OCI-M1 (cell line): ENCODE data around the gene CHD5.
A peak's percentile ranks its signal among the peaks of the same experiment; 100 is the strongest.
"Not testable (repeated sequence)": the region's sequence is repeated elsewhere in the genome, so short reads cannot be mapped to it uniquely, and the experiment has no call there.

Source experiments
- DNase-seq: peaks from one replicate; lab custom pipeline; 2025; lab: John Stamatoyannopoulos, UW

Gene CHD5

DNA sequence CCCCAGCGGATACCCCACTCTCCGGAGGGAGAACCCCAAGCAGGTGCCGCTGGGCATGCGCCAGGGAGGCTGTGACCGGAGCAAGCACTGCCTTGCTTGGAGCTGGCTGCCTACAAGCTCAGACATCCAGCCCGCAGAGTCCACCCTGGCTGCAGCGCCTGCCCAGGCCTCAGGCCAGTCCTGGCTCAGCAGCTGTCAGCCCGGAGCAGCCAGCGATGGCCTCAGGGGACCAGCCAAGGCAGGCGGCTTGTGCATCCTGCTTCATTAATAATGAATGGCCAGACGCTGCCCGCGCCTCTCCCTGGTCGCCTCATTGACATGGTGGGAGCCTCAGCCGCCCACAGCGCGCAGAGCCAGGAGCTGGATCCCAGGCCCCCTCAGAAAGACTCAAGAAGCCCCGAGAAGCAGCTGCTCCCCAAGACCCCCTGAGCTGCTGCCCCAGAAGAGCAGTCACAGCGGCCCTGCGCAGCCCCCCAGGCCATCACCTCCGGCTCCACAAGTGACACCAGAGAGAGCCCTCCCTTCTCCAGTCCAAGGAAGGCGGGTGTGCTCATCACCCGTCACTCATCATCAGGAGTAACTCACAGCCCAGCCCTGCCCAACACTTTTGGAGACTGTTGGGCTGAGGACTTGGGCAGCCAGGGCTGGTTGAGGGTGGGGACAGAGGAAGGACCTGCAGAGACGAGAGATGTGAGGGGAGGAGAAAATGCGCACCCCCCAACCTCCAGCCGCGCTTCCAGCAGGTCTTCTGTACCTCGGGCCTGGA, 114.8 kb downstream of the CHD5 start:
- DNase-seq, result no peak

DNA sequence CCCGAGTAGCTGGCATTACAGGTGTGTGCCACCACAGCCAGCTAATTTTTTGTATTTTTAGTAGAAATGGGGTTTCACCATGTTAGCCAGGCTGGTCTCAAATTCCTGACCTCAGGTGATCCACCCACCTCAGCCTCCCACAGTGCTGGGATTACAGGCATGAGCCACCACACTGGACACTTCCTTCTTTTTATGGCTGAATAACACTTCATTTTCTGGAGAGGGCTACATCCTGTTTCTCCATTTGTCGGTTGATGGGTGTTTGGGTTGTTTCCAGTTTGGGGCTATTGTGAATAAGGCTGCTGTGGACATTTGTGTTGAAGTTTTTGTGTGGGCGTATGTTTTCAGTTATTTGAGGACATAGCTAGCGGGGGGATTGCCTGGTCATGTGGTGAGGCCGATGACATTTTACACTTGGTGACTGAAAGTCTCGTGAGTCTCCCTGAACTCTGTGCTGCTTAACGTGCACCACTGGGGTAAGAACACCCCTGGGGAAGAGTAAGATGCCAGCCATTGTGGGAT, 116.5 kb downstream of the CHD5 start:
- DNase-seq, result not testable (repeated sequence)

DNA sequence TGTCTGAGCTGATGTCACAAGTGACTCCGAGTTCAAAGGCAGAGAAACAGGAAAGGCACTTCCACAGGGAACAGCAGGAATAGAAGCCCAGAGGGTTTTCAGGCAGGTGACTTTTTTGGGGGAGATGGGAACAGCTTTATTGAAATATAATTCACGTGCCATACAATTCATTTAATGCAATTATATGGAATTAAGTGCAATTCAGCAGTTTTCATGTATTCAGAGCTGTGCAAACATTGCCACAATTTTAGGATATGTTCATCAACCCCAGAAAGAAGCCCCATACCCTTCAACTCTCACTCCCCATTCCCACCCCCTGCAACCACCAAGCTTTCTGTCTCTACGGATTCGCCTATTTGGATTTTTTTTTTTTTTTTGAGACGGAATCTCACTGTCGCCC, 117.5 kb downstream of the CHD5 start:
- no peak for DNase-seq

DNA sequence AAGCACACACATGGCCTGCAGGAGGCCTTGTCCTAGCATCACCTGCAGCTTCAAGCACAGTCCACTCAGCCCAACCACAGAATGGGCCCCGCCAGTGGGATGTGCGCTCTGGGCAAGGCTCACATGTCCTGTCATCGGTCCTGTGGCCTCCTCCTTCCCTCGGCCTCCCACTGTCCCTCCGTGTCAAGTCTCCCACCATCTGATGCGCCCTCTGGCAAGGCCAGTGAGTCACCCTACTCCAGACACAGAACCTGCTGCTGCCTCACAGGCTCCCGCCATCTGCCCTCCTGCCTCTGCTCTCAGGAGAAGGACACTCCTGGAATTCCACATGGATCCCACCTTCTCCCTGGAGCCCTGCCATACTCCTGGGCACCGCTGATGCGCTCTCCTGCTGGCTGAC, 120.3 kb downstream of the CHD5 start:
- DNase-seq, result no peak

DNA sequence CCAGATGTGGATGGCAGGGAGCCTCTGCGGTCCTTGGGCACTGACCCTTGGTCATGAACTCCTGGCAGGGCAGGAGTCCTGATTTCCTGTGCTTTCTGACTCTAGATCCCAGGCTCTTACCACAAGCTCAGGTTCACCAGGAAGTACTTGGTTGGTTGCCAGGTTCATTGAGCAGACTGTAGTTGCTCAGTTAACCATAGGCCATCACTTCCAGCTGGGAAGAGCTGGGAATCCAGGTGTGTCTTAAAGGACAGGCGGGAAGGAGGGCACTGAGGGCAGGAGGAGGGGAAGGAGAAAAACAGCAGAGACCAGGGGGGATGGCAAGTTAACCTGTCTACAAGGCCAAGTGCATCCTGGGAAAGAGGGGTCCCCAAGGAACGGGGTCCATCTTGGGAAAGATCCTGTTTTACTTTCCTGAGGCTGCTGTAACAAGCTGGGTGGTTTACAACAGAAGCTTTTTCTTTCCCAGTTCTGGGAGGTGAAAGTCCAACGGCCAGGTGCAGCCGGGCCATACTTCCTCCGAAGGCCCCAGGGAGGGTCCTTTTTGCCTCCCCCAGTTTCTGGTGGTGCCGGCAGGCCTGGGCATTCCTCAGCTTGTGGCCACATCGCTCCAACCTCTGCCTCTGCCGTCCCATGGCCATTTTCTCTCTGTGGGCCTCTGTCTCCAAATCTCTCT, 122.8 kb downstream of the CHD5 start:
- no peak for DNase-seq

DNA sequence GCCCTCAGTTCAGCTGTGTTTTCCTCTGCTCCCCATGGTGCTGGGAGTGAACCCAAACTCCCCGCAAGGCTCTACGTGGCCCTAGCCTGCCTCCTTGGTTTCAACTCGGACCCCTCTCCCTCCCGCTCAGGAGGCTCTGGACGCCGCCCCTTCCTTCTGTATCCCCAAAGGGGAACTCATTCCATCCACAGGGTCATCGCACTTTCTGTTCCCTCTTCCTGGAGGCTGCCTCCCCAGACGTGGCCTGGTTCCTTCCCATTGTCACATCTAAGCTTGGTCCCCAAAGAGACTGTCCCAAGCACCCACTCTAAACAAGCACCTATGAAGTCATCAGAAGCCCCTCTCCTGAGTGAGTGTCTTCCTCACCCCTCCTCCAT, 123.6 kb downstream of the CHD5 start:
- DNase-seq, result no peak

DNA sequence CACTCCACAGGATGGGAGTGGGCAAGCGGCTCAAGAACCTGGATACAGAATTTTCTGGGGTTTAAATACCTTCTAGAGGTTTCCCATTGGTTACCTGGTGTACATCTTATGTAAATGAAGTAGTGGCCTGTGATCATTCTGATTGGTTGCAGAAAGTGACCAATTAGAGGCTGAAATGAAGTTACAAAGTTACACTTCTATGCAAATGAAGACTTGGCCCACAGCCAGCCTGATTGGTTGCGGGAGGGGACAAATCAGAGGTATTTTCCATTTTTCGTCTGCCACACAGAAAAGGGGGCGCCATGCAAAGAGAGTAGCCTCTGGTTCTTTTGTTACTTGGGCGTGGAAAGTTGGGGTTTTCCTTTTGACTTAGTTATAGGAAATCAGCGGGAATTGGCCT, 125.5 kb downstream of the CHD5 start:
- DNase-seq, result no peak

DNA sequence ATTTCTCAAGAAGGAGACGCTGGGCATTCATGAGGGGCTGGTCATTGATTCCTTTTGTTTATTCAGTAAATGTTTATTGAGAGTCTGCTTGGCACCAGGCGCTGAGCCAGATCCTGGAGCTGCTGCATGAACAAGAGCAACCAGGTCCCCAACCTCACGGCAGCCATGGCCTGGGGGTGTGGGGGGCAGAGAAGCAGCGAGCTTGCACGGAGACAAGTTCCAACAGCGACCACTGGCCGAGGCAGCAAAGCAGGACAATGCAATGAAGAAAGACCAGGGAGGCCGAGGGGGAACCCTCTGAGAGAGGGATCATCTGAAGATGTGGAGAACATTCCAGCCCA, 126.9 kb downstream of the CHD5 start:
- no peak for DNase-seq

DNA sequence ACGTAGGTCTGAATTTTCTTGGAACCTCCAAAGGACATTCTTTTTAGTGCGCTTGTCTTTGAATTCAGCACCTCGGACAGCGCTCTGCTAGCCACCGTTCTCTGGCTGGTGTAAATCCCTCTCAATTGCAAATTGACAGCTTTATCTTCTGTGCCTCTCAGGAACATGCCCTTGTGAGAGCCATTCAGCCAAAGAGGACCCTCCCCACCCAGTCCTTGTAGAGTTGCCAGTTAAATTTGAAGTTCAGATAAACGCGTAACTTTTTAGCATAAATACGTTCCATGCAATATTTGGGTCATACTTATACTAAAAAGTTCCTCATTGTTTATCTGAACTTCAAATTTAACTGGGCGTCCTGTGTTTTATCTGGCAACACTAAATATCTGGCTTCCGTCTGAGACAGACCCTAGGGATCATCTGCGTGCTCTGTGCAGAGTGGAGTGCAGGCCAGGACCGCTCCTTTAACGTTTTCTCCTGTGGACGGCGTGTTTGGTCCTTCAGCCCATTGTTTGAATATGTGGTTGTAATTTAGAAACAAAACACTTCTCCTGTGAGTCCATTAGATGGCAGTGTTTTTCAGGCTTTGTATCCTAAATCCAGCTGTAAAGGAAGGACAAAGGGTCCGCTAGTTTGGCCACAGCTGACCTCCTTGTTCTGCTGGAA, 127.4 kb downstream of the CHD5 start:
- peak; percentile 76 for DNase-seq
